T-helper 17 cell (primary cell): ENCODE data around the gene C8A. TPM values are rescaled to one million over a fixed set of nuclear protein-coding genes. Genes with fewer than 3 reads are reported as not detected.

Experiments used
- ATAC-seq: fragments of 150-1000 bp; cut with Tn5 transposase; 2 replicates; pipeline ENCODE4 v1.10.0; 2021; ENCODE audit warnings: mild to moderate bottlenecking, moderate library complexity
- DNase-seq, 3 donors: peaks; one replicate each; pipeline versions ENCODE4 v3.0.0 to v3.0.0-alpha.2; 2020 to 2021
- H3K9me3 ChIP-seq: one replicate; pipeline ENCODE4 v1.7.0; 2013; ENCODE audit warnings: low read length, mild to moderate bottlenecking; ENCODE audit not compliant: control insufficient read depth, poor library complexity, severe bottlenecking
- H3K27ac Mint-ChIP-seq: one replicate; pipeline ENCODE4 v1.8.0; 2022; ENCODE audit warnings: mild to moderate bottlenecking, moderate library complexity, mixed read lengths
- H3K27me3 Mint-ChIP-seq: one replicate; pipeline ENCODE4 v1.8.0; 2022; ENCODE audit warnings: mixed read lengths
- H3K36me3 Mint-ChIP-seq: one replicate; pipeline ENCODE4 v1.8.0; 2022; ENCODE audit warnings: low read depth, mixed read lengths
- H3K4me1 Mint-ChIP-seq: one replicate; pipeline ENCODE4 v1.8.0; 2022; ENCODE audit warnings: mild to moderate bottlenecking, mixed read lengths
- H3K4me3 Mint-ChIP-seq: one replicate; pipeline ENCODE4 v1.8.0; 2022; ENCODE audit warnings: mild to moderate bottlenecking, moderate library complexity, mixed read lengths
- total RNA-seq, 4 donors: library from RNA in 2 of 4; stranded (reverse) in 2 of 4; gene quantifications; one replicate each; pipeline ENCODE4 v1.2.3 and lab custom pipeline; 2022 to 2026

Gene C8A
- total RNA-seq, 2 donors from 2014 or later: not detected

DNA sequence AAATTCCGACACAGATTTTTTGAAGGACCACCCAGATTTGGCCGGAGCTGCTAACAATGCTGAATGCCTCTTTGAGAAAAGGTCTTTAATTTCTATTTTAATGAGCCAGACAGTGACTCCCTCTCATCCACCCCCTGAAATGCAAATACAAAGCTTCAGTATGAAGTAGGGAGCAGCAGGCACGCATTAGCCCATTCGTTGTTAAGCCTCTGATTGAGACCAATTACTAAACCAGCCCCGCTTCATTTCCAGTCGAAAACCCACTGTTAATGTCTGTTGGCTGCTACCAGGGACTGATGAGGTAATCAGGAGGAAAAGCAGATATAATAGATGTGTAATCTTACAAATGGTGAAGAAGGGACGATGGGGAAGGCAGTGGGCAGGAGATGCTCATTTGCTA is 4.8 kb upstream of the C8A start:
- H3K27me3 Mint-ChIP-seq: peaks cover 25% of the 10 kb centered on the region

DNA sequence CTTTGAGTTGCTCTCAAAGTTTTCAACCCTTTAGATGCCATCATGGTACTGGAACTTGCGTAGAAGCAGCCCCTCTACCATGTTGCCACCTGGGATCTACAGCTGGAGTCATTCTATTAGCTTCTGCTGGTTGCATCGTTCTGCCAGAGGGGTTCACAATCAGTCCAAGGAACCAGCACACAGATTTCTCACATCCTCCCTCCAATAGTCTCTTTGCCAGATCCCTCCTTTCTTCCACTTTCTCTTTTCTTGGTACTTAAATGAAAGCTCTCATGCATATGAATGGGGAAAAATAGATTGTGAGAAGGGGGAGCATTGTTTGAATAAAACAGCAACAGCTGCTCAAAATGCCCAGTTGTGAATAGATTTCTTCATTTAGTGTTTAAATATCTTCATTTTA is 4.2 kb upstream of the C8A start:
- ATAC-seq: no peak
- Mint-ChIP-seq H3K27me3 (peaks cover 26% of the 10 kb centered on the region), H3K4me3 (no peak overlapping the region), H3K4me1 (no peaks in the 10 kb centered on the region), H3K36me3 (no peaks in the 10 kb centered on the region), H3K27ac (no peak overlapping the region)
- DNase-seq: no peak
- H3K9me3 ChIP-seq: no peaks in the 10 kb centered on the region

More for the DNA sequence above, 4.8 kb upstream of the C8A start:
- Mint-ChIP-seq H3K36me3 (no peaks in the 10 kb centered on the region), H3K4me3 (no peak overlapping the region), H3K27ac (no peak overlapping the region), H3K4me1 (peaks cover 2% of the 10 kb centered on the region)
- DNase-seq (no peak), ATAC-seq (no peak)
- no peaks in the 10 kb centered on the region for H3K9me3 ChIP-seq

DNA sequence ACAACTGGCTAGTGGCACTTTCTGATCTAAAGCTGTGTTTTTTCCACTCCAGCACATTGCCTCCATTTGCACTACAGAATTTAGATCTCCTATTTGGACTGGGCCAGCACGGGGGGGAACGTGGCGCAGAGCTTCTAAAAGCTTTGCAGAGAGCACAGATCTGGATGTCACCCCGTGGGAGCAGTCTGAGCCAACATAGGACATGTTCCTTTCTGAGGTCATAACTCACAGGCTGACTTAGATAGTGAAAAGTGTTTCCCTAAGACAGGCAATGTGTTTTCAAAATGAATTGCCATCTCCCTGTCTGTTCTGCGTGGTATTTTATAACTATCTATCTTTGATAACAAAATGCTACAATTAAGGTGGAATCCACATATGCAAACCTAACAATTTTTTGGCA is 3.7 kb upstream of the C8A start:
- Mint-ChIP-seq H3K4me3 (no peak overlapping the region), H3K27me3 (peaks cover 24% of the 10 kb centered on the region), H3K36me3 (no peaks in the 10 kb centered on the region), H3K4me1 (no peaks in the 10 kb centered on the region), H3K27ac (no peak overlapping the region)
- no peak for DNase-seq
- no peaks in the 10 kb centered on the region for H3K9me3 ChIP-seq
- ATAC-seq: no peak

DNA sequence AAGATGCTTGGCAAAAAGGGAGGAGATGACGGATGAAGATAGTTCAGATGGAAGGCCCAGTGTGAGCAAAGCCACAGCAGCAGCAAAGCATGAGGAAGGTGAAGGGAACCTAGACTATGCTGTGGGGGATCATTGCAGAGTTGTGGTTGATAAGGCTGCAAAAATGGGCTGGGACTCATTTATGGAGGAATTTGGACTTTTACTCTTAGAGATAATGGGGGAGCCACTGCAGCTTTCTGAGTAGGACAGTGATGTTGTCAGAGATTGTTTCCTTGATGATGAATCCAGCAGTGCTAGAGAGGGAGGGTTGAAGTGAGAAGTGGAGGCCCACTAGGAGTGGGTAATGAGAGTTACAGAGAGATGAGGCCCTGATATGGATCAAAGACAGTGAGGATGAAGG is 2.1 kb upstream of the C8A start:
- Mint-ChIP-seq H3K4me3 (no peak overlapping the region), H3K27ac (no peak overlapping the region), H3K4me1 (no peaks in the 10 kb centered on the region), H3K27me3 (peaks cover 21% of the 10 kb centered on the region), H3K36me3 (no peaks in the 10 kb centered on the region)
- no peaks in the 10 kb centered on the region for H3K9me3 ChIP-seq
- DNase-seq: no peak
- ATAC-seq: no peak

DNA sequence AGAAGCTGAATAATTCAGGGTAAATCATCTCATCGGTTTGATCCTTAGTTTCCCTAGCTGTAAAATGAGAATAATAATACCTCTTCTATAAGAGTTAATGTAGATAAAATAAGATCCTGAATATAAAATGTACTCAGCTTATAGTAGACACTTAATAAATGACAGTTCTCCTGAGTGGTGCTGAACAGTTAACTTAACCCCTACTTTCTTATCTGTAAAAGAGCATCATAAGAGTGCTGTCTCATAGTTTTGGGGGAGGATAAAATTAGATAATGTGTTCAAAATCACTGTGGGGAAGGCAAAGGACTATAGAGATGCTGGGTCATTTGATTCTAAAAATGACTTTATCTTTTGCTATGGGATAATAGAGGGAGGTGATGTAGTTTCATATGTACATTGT is 593 bp downstream of the C8A start:
- ATAC-seq (no peak), DNase-seq (no peak)
- Mint-ChIP-seq H3K36me3 (peaks cover 3% of the 10 kb centered on the region), H3K4me3 (no peak overlapping the region), H3K27me3 (peaks cover 14% of the 10 kb centered on the region), H3K4me1 (no peaks in the 10 kb centered on the region), H3K27ac (no peak overlapping the region)
- no peaks in the 10 kb centered on the region for H3K9me3 ChIP-seq

DNA sequence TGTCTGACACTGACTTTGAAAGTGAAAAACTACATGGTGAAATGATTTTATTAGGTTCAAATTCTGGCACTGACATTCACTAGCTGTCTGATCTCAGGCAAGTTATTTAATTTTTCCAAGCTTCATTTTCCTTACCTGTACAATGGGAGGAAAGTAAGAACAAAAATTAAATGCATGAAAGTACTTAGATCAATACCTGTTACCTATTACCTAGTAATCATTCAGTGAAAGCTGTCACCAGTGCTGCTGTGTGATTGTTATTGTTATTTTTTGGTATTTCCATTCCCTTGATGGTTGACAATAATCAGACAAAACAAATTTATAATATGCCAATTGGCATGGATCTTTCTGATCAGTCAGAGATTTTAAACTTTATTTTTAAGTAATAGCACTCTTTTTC is 1.6 kb downstream of the C8A start:
- H3K36me3 Mint-ChIP-seq: peaks cover 3% of the 10 kb centered on the region
- H3K9me3 ChIP-seq: no peaks in the 10 kb centered on the region
- peaks cover 14% of the 10 kb centered on the region for H3K27me3 Mint-ChIP-seq
- H3K4me1 Mint-ChIP-seq: no peaks in the 10 kb centered on the region
- DNase-seq: no peak
- no peak for ATAC-seq
- no peak overlapping the region for H3K4me3 Mint-ChIP-seq
- no peak overlapping the region for H3K27ac Mint-ChIP-seq

DNA sequence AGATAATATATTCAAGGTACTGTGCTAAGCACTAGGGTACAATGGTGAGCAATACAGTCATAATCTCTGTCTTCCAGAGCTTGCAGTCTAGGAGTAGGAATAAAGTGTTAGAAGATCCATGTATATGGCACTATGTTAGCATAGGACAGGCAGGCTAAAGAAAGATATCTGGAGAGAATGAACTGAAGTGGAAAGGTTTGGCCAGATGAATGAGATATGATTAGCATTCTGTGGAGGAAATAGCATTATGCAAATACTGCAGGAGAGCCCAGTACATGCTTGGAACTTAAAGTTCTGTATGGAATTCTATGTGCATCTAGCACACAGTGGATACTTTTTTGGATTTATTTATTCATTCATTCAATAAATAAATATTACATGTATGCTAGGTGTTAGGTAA is 4.7 kb downstream of the C8A start:
- no peaks in the 10 kb centered on the region for H3K4me1 Mint-ChIP-seq
- peaks cover 3% of the 10 kb centered on the region for H3K36me3 Mint-ChIP-seq

DNA sequence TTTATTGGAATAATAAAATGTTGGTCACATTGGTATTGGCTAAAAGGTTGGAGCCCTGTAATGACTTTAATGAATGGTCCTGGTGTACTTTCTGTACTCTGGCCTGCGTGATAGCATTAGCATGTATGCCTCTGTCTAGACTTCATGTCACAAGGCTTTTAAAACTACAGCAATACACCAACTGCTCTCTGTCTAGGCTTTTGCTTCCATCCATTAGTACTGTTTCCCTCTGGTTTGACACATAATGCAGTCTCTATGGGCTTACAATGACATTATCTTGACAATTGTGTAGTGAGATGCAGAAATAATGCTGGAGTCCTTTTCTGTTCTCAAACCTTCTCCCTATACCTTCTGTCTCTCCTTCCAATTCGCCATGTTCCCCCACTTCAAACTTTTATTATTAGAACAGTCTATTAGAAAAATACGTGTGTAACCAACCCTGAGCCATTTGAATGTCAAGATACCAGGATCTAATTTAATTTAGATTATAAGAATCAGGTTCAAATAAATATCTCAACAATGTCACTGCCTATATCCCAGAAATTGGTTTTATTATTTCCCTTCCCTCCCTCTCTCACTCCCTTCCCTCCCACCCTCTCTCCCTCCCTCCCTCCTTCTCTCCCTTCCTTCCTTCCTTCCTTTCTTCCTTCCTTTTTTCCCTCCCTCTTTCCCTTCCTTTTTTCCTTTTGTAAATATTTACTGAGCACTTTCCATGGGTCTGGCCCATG is 8.8 kb downstream of the C8A start:
- H3K27ac Mint-ChIP-seq: no peak overlapping the region

More for the DNA sequence above, 4.7 kb downstream of the C8A start:
- H3K9me3 ChIP-seq: no peaks in the 10 kb centered on the region
- no peak overlapping the region for H3K27ac Mint-ChIP-seq
- no peak overlapping the region for H3K4me3 Mint-ChIP-seq
- DNase-seq: no peak
- peaks cover 7% of the 10 kb centered on the region for H3K27me3 Mint-ChIP-seq
- no peak for ATAC-seq

DNA sequence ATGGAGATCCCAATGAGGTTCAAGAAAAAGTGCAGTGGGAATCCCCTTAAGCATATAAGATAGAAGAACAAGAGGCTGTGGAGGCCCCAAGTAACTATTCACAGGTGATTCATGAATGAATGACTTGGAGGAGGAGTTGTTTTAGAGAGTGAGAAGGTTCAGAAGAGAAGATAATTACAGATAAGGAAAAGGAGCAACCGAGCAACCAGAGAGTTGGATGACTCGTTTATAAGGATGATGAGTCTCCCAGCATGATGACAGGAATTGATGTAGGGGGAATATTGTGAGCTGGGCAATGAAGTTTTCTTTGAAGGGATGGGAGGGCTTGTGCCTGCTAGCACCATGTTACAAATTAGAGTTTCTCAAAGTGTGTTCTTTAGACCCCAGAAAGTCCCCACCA is 9.8 kb downstream of the C8A start:
- Mint-ChIP-seq H3K36me3 (no peaks in the 10 kb centered on the region), H3K4me1 (no peaks in the 10 kb centered on the region), H3K4me3 (no peak overlapping the region), H3K27me3 (peaks cover 16% of the 10 kb centered on the region), H3K27ac (no peak overlapping the region)
- DNase-seq (no peak), ATAC-seq (no peak)
- no peaks in the 10 kb centered on the region for H3K9me3 ChIP-seq

More for the DNA sequence above, 8.8 kb downstream of the C8A start:
- Mint-ChIP-seq H3K27me3 (peaks cover 6% of the 10 kb centered on the region), H3K4me3 (no peak overlapping the region), H3K36me3 (no peaks in the 10 kb centered on the region), H3K4me1 (no peaks in the 10 kb centered on the region)
- H3K9me3 ChIP-seq: no peaks in the 10 kb centered on the region
- no peak for ATAC-seq
- DNase-seq: no peak

DNA sequence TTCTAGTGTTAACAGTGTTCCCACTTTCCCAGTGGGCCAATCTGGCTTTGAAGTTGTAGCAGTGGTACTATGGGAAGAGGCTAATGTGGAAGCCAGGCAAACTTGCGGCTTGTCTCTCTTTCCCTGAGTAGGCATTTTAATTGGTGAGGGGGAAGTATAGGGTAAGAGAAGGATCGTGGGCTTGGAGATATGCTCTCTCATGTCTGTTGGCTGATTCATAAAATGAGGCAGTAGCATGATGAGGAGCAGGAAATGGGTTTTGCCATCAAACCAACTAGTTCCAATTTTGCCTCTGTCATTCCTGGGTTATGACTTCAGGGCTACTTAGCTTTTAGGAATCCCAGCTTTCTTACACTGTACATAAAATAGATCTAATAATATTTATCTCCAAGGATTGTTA is 12.1 kb downstream of the C8A start:
- no peaks in the 10 kb centered on the region for H3K4me1 Mint-ChIP-seq

DNA sequence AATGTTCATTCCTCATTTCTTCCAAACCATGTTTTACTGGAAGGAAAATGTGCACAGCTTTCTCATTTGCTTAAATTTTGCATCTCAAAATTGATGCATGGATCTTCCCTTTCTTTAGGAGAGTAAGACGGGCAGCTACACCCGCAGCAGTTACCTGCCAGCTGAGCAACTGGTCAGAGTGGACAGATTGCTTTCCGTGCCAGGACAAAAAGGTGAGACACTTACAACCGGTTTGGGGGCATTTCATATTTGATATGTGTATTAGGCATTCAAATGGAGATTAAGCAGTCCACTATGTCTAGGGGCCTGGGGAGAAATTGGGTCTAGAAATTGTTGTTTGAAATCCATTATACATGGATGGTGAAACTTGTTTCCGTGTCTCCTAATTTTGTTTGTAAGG is 12.9 kb downstream of the C8A start:
- Mint-ChIP-seq H3K27ac (no peak overlapping the region), H3K4me1 (no peaks in the 10 kb centered on the region), H3K4me3 (no peak overlapping the region), H3K27me3 (peaks cover 25% of the 10 kb centered on the region), H3K36me3 (no peaks in the 10 kb centered on the region)
- no peaks in the 10 kb centered on the region for H3K9me3 ChIP-seq
- ATAC-seq (no peak), DNase-seq (no peak)

More for the DNA sequence above, 12.1 kb downstream of the C8A start:
- Mint-ChIP-seq H3K27me3 (peaks cover 23% of the 10 kb centered on the region), H3K4me3 (no peak overlapping the region), H3K27ac (no peak overlapping the region), H3K36me3 (no peaks in the 10 kb centered on the region)
- no peaks in the 10 kb centered on the region for H3K9me3 ChIP-seq
- ATAC-seq (no peak), DNase-seq (no peak)

DNA sequence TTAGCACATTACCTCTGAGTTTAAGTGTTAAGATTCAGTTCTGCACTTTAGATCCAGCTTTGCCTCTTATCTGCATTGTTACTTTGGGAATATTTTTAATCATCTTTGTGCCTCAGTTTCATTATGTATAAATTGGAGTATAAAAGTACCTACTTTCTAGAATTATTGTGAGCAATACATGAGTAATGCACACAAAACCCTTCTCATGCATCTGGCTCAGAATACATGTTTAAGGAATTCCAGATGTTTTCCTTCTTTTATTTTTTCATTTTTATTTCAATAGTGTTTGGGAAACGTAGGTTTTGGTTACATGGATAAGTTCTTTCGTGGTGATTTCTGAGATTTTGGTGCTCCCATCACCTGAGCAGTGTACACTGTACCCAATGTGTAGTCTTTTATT is 14.2 kb downstream of the C8A start:
- Mint-ChIP-seq H3K36me3 (no peaks in the 10 kb centered on the region), H3K4me3 (no peak overlapping the region), H3K4me1 (no peaks in the 10 kb centered on the region), H3K27ac (no peak overlapping the region), H3K27me3 (peaks cover 38% of the 10 kb centered on the region)
- no peak for DNase-seq
- no peak for ATAC-seq
- no peaks in the 10 kb centered on the region for H3K9me3 ChIP-seq

DNA sequence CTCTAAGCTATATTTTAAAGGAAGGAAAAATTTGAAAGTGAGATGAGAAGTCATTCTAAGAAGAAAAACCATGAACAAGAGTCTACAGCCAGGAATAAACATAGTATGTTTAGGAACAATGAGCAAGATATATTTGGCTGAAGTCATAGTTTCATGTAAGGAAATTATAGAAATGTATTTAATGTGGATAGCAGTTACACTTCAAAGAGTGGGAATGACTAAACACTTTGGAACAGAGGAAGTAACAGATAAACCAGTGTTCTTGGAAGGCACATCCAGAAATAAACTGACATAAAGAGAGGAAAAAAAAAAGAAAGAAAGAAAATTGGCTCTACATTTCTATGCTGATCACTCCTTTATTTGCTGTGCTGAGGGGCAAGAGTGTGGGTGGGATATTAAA is 18.0 kb downstream of the C8A start:
- Mint-ChIP-seq H3K4me1 (no peaks in the 10 kb centered on the region), H3K27ac (no peak overlapping the region), H3K36me3 (no peaks in the 10 kb centered on the region), H3K4me3 (no peak overlapping the region), H3K27me3 (peaks cover 45% of the 10 kb centered on the region)
- ATAC-seq (no peak), DNase-seq (no peak)
- no peaks in the 10 kb centered on the region for H3K9me3 ChIP-seq

DNA sequence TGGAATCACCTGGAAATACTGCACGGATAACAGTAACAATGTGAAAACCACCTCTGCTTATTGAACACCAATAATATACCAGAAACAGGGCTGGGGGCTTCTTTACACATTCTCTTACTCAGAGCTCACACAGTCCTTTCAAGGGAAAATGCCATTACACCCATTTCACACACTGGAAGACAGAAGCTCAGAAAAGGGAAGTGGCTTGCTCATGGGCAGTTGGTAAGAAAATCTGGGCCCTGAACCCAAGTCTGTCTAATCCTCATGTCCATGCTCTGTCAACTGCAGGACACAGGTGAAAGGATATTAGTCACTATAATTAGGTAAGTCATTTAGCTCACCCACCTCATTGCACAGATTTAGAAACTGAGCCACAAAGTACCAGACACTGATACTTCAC is 18.6 kb downstream of the C8A start:
- H3K4me3 Mint-ChIP-seq: no peak overlapping the region
- no peak for ATAC-seq
- H3K27ac Mint-ChIP-seq: no peak overlapping the region
- H3K27me3 Mint-ChIP-seq: peaks cover 47% of the 10 kb centered on the region
- H3K9me3 ChIP-seq: no peaks in the 10 kb centered on the region
- no peaks in the 10 kb centered on the region for H3K36me3 Mint-ChIP-seq
- DNase-seq: no peak
- H3K4me1 Mint-ChIP-seq: peaks cover 2% of the 10 kb centered on the region
